ENCODE data around the gene CELSR2. TPM values are rescaled to one million over a fixed set of nuclear protein-coding genes. Genes with fewer than 3 reads are reported as not detected.

Gene CELSR2
- total and polyA plus RNA-seq, 2 donors (not counting 1 experiment from before 2014, with no cell fraction given): 0.57 to 2.7 TPM

- no peak overlapping the region for H3K27ac Mint-ChIP-seq
- H3K4me2 ChIP-seq (replicated peaks; ENCODE audit: low read depth, low read length, poor library complexity, severe bottlenecking): no peak overlapping the region
- ChIA-PET CTCF (interaction anchor here (1.2 to 1.7 kb wide), 5 partner anchors 9 to 240 kb away, joined by 3 to 8 read pairs (median 6); partner anchors contain the start of gene PSRC1), POLR2A (no interaction called here)
- H3K9me3 ChIP-seq (ENCODE audit: control extremely low read depth in 1 of 3, control insufficient read depth in 2 of 3, insufficient read depth in 1 of 3, low read length in 2 of 3): no peaks in the 10 kb centered on the region
- peaks cover 4% of the 10 kb centered on the region for H3K27me3 Mint-ChIP-seq
- H3K4me1 Mint-ChIP-seq: peaks cover 28% of the 10 kb centered on the region
- peaks cover 0 to 2% (median 0%) of the 10 kb centered on the region in 4 experiments for H3K27me3 ChIP-seq (replicated peaks in 1 of 4; ENCODE audit: control extremely low read depth in 1 of 4, control insufficient read depth in 3 of 4, insufficient read depth in 4 of 4, low read length in 3 of 4)
- H3K4me3 Mint-ChIP-seq: no peak overlapping the region
- H3K27ac ChIP-seq (ENCODE audit: low read length in 2 of 2): no peak overlapping the region
- peaks cover 20 to 30% of the 10 kb centered on the region in 2 donors for H3K4me1 ChIP-seq (ENCODE audit: control insufficient read depth in 2 of 2, insufficient read depth in 2 of 2, low read length in 2 of 2)
- H2AFZ ChIP-seq (ENCODE audit: insufficient read depth, low read depth, low read length, poor library complexity, severe bottlenecking): no peak overlapping the region
- DNase-seq: no peak
- no peak for ATAC-seq (ENCODE audit: low read depth)
- no peaks in the 10 kb centered on the region for H3K36me3 ChIP-seq (replicated peaks in 1 of 2; ENCODE audit: control extremely low read depth in 1 of 2, control insufficient read depth in 1 of 2, extremely low read depth in 1 of 2, insufficient read depth in 2 of 2, low read length in 1 of 2)
- no peaks in the 10 kb centered on the region for H4K20me1 ChIP-seq (ENCODE audit: control insufficient read depth, insufficient read depth, low read length, poor library complexity, severe bottlenecking)
- WGBS (ENCODE audit: insufficient coverage): 100% methylated on average over 4 of the region's 9 CpGs
- no peaks in the 10 kb centered on the region for H3K9me3 Mint-ChIP-seq (ENCODE audit: insufficient read depth)
- H3K4me3 ChIP-seq (ENCODE audit: control extremely low read depth in 1 of 5, extremely low read depth in 1 of 5, insufficient read depth in 1 of 5, low read depth in 2 of 5, low read length in 4 of 5): no peak overlapping the region
- TF ChIP-seq EZH2 (IDR thresholded peaks at IDR 0.05; ENCODE audit: borderline replicate concordance, insufficient read depth, low read depth, low read length, poor library complexity, severe bottlenecking): no peak
- no peak for TF ChIP-seq CTCF (IDR thresholded peaks at IDR 0.05)
- H3K9ac ChIP-seq (ENCODE audit: low read length): no peak overlapping the region
- intact Hi-C loops (cut with micrococcal nuclease): no loop called here
- H3K79me2 ChIP-seq (ENCODE audit: control insufficient read depth, insufficient read depth, low read length): no peaks in the 10 kb centered on the region
Measured at GRCh38 chr1:109292364-109292763, 43.0 kb downstream of the CELSR2 start.

GRCh38 chr1:109293026-109293425 is 43.7 kb downstream of the CELSR2 start:
- CTCF ChIA-PET: interaction anchor here (1.2 to 1.7 kb wide), 5 partner anchors 10 to 240 kb away, joined by 3 to 8 read pairs (median 6); partner anchors contain the start of gene PSRC1
- Mint-ChIP-seq H3K4me3 (no peak overlapping the region), H3K27me3 (peaks cover 4% of the 10 kb centered on the region), H3K9me3 (ENCODE audit: insufficient read depth) (no peaks in the 10 kb centered on the region), H3K27ac (no peak overlapping the region), H3K4me1 (peaks cover 28% of the 10 kb centered on the region)
- peaks cover 20 to 30% of the 10 kb centered on the region in 2 donors for H3K4me1 ChIP-seq (ENCODE audit: control insufficient read depth in 2 of 2, insufficient read depth in 2 of 2, low read length in 2 of 2)
- no peaks in the 10 kb centered on the region for H3K79me2 ChIP-seq (ENCODE audit: control insufficient read depth, insufficient read depth, low read length)
- H3K4me3 ChIP-seq (ENCODE audit: control extremely low read depth in 1 of 5, extremely low read depth in 1 of 5, insufficient read depth in 1 of 5, low read depth in 2 of 5, low read length in 4 of 5): no peak overlapping the region
- no peaks in the 10 kb centered on the region for H3K9me3 ChIP-seq (ENCODE audit: control extremely low read depth in 1 of 3, control insufficient read depth in 2 of 3, insufficient read depth in 1 of 3, low read length in 2 of 3)
- WGBS (ENCODE audit: insufficient coverage): 89% methylated on average over 1 of the region's 2 CpGs
- intact Hi-C loops (cut with micrococcal nuclease): no loop called here
- DNase-seq (no peak), ATAC-seq (ENCODE audit: low read depth) (no peak)
- H3K27ac ChIP-seq (ENCODE audit: low read length in 2 of 2): no peak overlapping the region
- TF ChIP-seq CTCF (IDR thresholded peaks at IDR 0.05) (no peak), EZH2 (IDR thresholded peaks at IDR 0.05; ENCODE audit: borderline replicate concordance, insufficient read depth, low read depth, low read length, poor library complexity, severe bottlenecking) (no peak)
- H3K27me3 ChIP-seq (replicated peaks in 1 of 4; ENCODE audit: control extremely low read depth in 1 of 4, control insufficient read depth in 3 of 4, insufficient read depth in 4 of 4, low read length in 3 of 4): peaks cover 0 to 5% (median 0%) of the 10 kb centered on the region in 4 experiments
- H3K36me3 ChIP-seq (replicated peaks in 1 of 2; ENCODE audit: control extremely low read depth in 1 of 2, control insufficient read depth in 1 of 2, extremely low read depth in 1 of 2, insufficient read depth in 2 of 2, low read length in 1 of 2): no peaks in the 10 kb centered on the region
- no peak overlapping the region for H3K4me2 ChIP-seq (replicated peaks; ENCODE audit: low read depth, low read length, poor library complexity, severe bottlenecking)
- POLR2A ChIA-PET: interaction anchor here (0.5 kb wide), 1 partner anchor 65 kb away, joined by 3 read pairs; no protein-coding TSS in a partner anchor
- H3K9ac ChIP-seq (ENCODE audit: low read length): no peak overlapping the region
- no peak overlapping the region for H2AFZ ChIP-seq (ENCODE audit: insufficient read depth, low read depth, low read length, poor library complexity, severe bottlenecking)
- H4K20me1 ChIP-seq (ENCODE audit: control insufficient read depth, insufficient read depth, low read length, poor library complexity, severe bottlenecking): no peaks in the 10 kb centered on the region

Measured in B cell (primary cell).